Adipocyte (in vitro differentiated cells): ENCODE results near the gene DALRD3.
"Not testable (repeated sequence)": the region's sequence is repeated elsewhere in the genome, so short reads cannot be mapped to it uniquely, and the experiment has no call there.

Experiments
- DNase-seq: peaks from one replicate; pipeline ENCODE4 v3.0.0-alpha.2; 2015; ENCODE audit warnings: low read depth
- H3K27me3 ChIP-seq: replicated peaks from 2 replicates; pipeline ENCODE4 v1.7.0; 2013; ENCODE audit warnings: mild to moderate bottlenecking, low read length, moderate library complexity; ENCODE audit not compliant: control insufficient read depth, insufficient read depth
- H3K36me3 ChIP-seq: 2 replicates; pipeline ENCODE4 v1.7.0; 2013; ENCODE audit warnings: low read length, mild to moderate bottlenecking, moderate library complexity; ENCODE audit not compliant: control insufficient read depth, insufficient read depth, severe bottlenecking
- H3K4me1 ChIP-seq: 2 replicates; pipeline ENCODE4 v1.7.0; 2013; ENCODE audit warnings: mild to moderate bottlenecking, low read length, moderate library complexity; ENCODE audit not compliant: control insufficient read depth, insufficient read depth
- H3K4me3 ChIP-seq: 2 replicates; pipeline ENCODE4 v1.7.0; 2013; ENCODE audit warnings: mild to moderate bottlenecking, low read length, moderate library complexity
- H3K9ac ChIP-seq: 2 replicates; pipeline ENCODE4 v1.7.0; 2013; ENCODE audit warnings: mild to moderate bottlenecking, low read length, moderate library complexity
- H3K9me3 ChIP-seq: 2 replicates; pipeline ENCODE4 v1.7.0; 2013; ENCODE audit warnings: mild to moderate bottlenecking, low read length, moderate library complexity; ENCODE audit not compliant: control insufficient read depth

DALRD3 gene

GRCh38 chr3:49012441-49013017 lies 5.9 kb downstream of the DALRD3 start:
- DNase-seq = no peak

GRCh38 chr3:49009396-49009795 lies 9.0 kb downstream of the DALRD3 start:
- Histone ChIP-seq H3K9me3 (no peaks in the 10 kb centered on the region), H3K27me3 (no peaks in the 10 kb centered on the region), H3K36me3 (peaks cover 8% of the 10 kb centered on the region), H3K4me1 (peaks cover 18% of the 10 kb centered on the region), H3K9ac (no peak overlapping the region), H3K4me3 (no peak overlapping the region)
- DNase-seq = no peak

More at GRCh38 chr3:49012441-49013017, 5.9 kb downstream of the DALRD3 start:
- peaks cover 12% of the 10 kb centered on the region for H3K4me1 ChIP-seq
- no peaks in the 10 kb centered on the region for H3K27me3 ChIP-seq
- no peak overlapping the region for H3K9ac ChIP-seq
- peaks cover 27% of the 10 kb centered on the region for H3K36me3 ChIP-seq
- no peaks in the 10 kb centered on the region for H3K9me3 ChIP-seq
- H3K4me3 ChIP-seq = no peak overlapping the region

DNA sequence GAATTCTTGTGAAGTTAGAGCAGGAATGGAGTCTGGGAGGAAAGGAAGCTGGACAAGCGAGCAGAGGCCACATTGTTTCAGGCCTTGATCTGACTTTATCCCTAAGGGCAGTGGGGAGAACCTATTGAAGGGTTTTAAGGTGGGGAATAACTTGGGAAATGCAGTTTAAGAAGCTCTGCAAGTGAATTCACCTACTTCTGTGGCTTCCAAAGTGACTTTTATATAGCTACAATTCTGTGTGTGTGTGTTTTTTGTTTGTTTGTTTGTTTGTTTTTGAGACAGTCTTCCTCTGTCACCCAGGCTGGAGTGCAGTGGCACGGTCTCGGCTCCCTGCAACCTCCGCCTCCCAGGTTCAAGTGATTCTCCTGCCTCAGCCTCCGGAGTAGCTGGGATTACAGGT lies 9.8 kb downstream of the DALRD3 start:
- Histone ChIP-seq H3K9ac (peak overlapping the region; percentile 75), H3K4me1 (peaks cover 18% of the 10 kb centered on the region), H3K4me3 (peak overlapping the region; percentile 92)
- H3K27me3 ChIP-seq, H3K9me3 ChIP-seq, DNase-seq, H3K36me3 ChIP-seq: not testable (repeated sequence)

DNA sequence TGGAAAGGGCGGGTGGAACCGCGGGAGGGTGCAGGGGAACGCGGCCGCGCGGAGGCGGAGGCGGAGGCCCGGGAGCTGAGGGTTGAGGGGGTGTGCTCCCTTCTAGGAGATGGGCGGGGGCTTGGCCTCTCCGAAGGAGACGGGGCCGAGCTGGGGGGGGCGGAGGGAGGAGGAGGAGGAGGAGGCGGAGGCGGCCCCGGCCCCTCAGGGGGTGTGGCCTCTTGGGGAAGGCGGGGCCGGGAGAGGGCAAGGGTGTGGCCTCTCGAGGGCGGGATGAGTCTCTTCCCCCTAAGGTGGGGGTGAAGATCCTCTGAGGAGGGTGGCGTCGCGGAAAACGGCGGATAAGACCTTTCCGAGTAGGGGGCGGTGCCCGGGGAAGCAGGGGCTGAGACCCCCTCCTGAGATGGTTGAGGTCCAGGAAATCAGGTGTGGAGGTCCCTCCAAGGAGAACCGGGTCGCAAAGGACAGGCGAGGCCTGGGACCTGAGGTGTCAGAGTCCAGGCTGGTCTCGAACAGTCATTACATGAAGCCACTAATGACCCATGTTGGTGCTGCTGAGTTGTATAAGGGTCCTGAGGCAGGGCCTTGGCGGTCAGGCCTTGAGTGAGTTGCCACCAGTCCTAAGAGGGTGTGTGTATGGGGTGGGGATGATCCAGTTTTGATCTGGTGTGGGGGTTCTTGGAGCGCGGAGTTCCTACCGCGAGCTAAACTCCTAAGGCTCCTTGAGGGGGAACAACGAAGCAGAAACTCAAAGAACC lies 10.4 kb downstream of the DALRD3 start:
- no peaks in the 10 kb centered on the region for H3K27me3 ChIP-seq
- no peaks in the 10 kb centered on the region for H3K9me3 ChIP-seq
- peak overlapping the region; percentile 95 for H3K9ac ChIP-seq
- peak; percentile 94 for DNase-seq
- H3K4me3 ChIP-seq = peak overlapping the region; percentile 92
- peaks cover 18% of the 10 kb centered on the region for H3K4me1 ChIP-seq
- H3K36me3 ChIP-seq = peaks cover 5% of the 10 kb centered on the region

DNA sequence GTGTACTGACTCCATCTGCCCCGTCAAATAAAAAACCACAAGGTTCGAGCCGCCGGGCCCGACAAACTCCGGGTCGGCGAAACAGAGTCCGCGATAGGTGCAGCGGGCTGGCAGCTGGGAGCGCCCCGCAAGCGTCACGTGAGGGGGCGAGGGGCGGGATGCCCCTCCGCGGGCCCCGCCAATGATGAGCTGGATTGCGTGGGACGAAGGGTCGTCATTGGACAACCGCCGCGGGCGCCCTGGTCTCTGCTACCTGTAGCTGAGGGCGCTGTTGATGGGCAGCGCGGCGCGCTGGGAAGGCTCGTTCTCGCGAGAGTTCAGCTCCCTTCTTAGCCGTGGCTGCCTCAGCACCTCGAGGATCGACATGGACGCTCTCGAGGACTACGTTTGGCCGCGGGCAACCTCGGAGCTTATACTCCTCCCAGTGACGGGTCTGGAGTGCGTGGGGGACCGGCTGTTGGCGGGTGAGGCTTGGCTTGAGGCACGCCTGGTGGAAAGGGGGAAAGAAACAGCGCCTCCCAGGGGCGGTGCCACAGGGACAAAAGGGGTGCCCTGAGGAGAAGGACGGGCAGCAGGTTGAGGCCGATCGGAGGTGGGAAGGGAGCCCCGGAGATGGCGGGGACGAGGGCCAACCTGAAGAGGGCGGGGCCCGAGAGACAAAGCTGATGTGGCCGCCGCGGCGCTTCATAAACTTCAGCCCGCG lies 11.2 kb downstream of the DALRD3 start, which contains the start of gene WDR6:
Gene WDR6, plus strand, starts transcription at position 324 of the 703 bp plus-strand sequence. Its CDS starts 41 bp downstream, at position 365.
- peak within 1 kb of the TSS; percentile 92 for H3K4me3 ChIP-seq
- no peaks in the 10 kb centered on the region for H3K9me3 ChIP-seq
- H3K27me3 ChIP-seq = no peaks in the 10 kb centered on the region
- H3K9ac ChIP-seq = peak within 1 kb of the TSS; percentile 95
- peak; percentile 98 for DNase-seq
- H3K36me3 ChIP-seq = no peaks in the 10 kb centered on the region
- H3K4me1 ChIP-seq = peaks cover 18% of the 10 kb centered on the region

DNA sequence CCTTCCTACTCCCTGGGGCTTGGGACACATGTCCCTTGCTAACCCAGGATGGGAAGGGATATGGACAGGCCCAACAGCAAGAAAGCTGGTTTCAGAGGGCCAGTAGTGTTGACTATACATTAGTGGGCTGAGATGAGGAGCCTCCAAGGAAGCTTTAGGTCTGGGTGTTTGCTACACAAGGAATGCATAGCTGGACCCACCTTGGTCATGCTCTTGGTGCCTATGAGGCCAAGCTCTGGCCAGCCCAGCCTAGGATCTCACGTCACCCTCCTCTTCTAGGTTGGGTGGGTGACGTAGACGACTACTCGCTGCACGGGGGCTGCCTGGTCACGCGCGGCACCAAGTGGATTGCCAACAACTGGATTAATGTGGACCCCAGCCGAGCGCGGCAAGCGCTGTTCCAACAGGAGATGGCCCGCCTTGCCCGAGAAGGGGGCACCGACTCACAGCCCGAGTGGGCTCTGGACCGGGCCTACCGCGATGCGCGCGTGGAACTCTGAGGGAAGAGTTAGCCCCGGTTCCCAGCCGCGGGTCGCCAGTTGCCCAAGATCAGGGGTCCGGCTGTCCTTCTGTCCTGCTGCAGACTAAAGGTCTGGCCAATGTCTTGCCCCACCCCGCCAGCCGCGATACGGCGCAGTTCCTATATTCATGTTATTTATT lies 11.8 kb downstream of the DALRD3 start:
- no peaks in the 10 kb centered on the region for H3K27me3 ChIP-seq
- peak overlapping the region; percentile 92 for H3K4me3 ChIP-seq
- H3K9ac ChIP-seq = peak overlapping the region; percentile 95
- peaks cover 18% of the 10 kb centered on the region for H3K4me1 ChIP-seq
- H3K9me3 ChIP-seq = no peaks in the 10 kb centered on the region
- no peaks in the 10 kb centered on the region for H3K36me3 ChIP-seq
- DNase-seq = peak; percentile 50

DNA sequence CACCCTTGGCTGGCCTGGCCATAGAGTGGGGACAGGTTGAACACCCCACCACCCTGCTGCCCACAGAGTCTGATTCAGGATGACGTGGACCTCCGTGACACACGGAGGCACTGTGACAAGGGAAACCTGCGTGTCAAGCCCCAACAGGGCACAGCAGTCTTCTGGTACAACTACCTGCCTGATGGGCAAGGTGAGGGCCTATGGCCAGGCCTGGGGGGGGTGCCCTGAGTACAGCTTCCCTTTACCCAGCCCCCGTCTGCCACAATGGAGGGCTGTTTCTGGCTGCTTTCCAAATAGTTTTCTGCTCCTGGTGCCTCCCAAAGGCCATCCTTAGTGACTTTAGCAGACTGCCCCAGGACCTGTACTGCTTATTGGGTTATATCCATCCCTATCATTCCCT lies 12.4 kb downstream of the DALRD3 start:
- H3K4me3 ChIP-seq = peak overlapping the region; percentile 92
- H3K9ac ChIP-seq = peak overlapping the region; percentile 95
- no peaks in the 10 kb centered on the region for H3K9me3 ChIP-seq
- no peak for DNase-seq
- peaks cover 18% of the 10 kb centered on the region for H3K4me1 ChIP-seq
- H3K36me3 ChIP-seq = no peaks in the 10 kb centered on the region
- H3K27me3 ChIP-seq = no peaks in the 10 kb centered on the region

GRCh38 chr3:49005303-49005680 lies 13.1 kb downstream of the DALRD3 start:
- DNase-seq = no peak
- Histone ChIP-seq H3K4me3 (no peak overlapping the region), H3K4me1 (peaks cover 18% of the 10 kb centered on the region), H3K9me3 (no peaks in the 10 kb centered on the region), H3K36me3 (no peaks in the 10 kb centered on the region), H3K9ac (no peak overlapping the region), H3K27me3 (no peaks in the 10 kb centered on the region)

- H3K9me3 ChIP-seq = no peaks in the 10 kb centered on the region
- peaks cover 18% of the 10 kb centered on the region for H3K4me1 ChIP-seq
- H3K9ac ChIP-seq = no peak overlapping the region
- no peak for DNase-seq
- H3K4me3 ChIP-seq = no peak overlapping the region
- no peaks in the 10 kb centered on the region for H3K36me3 ChIP-seq
- no peaks in the 10 kb centered on the region for H3K27me3 ChIP-seq
These were observed 13.8 kb downstream of the DALRD3 start for GRCh38 chr3:49004352-49005302.

- Histone ChIP-seq H3K9ac (no peak overlapping the region), H3K36me3 (no peaks in the 10 kb centered on the region), H3K4me3 (no peak overlapping the region), H3K4me1 (no peaks in the 10 kb centered on the region), H3K9me3 (no peaks in the 10 kb centered on the region), H3K27me3 (no peaks in the 10 kb centered on the region)
- no peak for DNase-seq
These were observed 17.2 kb downstream of the DALRD3 start for GRCh38 chr3:49001155-49001554.
